Activated naive CD4-positive, alpha-beta T cell treated with anti-CD3 and anti-CD28 coated beads, Interleukin-2, amount 50 U/mL, for 72 hours (primary cell): ENCODE measurements around the gene ZNF280A. TPM values are rescaled to one million over a fixed set of nuclear protein-coding genes. Genes with fewer than 3 reads are reported as not detected.

Experiments used
- ATAC-seq, 2 donors: fragments of 150-1000 bp; cut with Tn5 transposase; 2 replicates each; pipeline ENCODE4 v1.10.0; 2021; ENCODE audit warnings: mild to moderate bottlenecking in 2 of 2, moderate library complexity in 2 of 2
- DNase-seq, 2 donors: peaks; one replicate each; pipeline ENCODE4 v3.0.0; 2021 to 2022; ENCODE audit warnings: low spot score in 2 of 2
- H3K27ac Mint-ChIP-seq, 2 donors: one replicate each; pipeline ENCODE4 v1.8.0; 2022; ENCODE audit warnings: mild to moderate bottlenecking in 2 of 2, mixed read lengths in 2 of 2
- H3K36me3 Mint-ChIP-seq, 2 donors: one replicate each; pipeline ENCODE4 v1.8.0; 2022; ENCODE audit warnings: mixed read lengths in 2 of 2
- H3K9me3 Mint-ChIP-seq, 2 donors: one replicate each; pipeline ENCODE4 v1.8.0; 2022; ENCODE audit warnings: mixed read lengths in 2 of 2
- total RNA-seq, 2 donors: library from RNA; stranded (reverse); gene quantifications; one replicate each; pipeline ENCODE4 v1.2.3, GENCODE V29; 2022

Gene ZNF280A
- total RNA-seq, 2 donors from 2014 or later, result not detected

DNA sequence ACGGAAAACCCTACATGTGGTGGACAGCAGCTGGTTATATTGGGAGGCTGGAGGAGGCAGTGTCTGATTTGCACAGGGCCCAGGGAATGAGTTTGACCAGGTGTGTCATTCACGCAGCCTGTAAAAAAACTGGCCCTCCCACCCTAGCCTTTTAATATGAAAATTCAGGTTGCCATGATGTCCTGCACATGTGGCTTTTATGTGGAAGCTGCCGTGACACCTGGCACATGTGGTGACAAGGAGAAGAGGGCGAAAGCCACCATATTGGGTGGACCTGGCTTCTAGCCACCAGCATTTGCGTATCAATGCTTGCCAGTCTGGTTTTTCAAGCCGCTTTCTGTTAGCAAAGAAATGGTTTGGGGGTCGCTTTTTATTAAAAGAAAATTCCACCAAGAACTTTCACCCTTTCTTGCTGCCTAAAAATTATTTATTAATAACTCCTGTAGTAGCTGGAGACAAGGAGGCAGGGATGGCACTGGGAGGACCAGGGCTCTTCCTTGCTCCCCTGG lies 54.9 kb downstream of the ZNF280A start:
- Mint-ChIP-seq H3K36me3 (peaks cover 10 to 12% of the 10 kb centered on the region in 2 donors), H3K9me3 (peaks cover 15 to 16% of the 10 kb centered on the region in 2 donors), H3K27ac (no peak overlapping the region)
- ATAC-seq (no peak), DNase-seq (no peak)

DNA sequence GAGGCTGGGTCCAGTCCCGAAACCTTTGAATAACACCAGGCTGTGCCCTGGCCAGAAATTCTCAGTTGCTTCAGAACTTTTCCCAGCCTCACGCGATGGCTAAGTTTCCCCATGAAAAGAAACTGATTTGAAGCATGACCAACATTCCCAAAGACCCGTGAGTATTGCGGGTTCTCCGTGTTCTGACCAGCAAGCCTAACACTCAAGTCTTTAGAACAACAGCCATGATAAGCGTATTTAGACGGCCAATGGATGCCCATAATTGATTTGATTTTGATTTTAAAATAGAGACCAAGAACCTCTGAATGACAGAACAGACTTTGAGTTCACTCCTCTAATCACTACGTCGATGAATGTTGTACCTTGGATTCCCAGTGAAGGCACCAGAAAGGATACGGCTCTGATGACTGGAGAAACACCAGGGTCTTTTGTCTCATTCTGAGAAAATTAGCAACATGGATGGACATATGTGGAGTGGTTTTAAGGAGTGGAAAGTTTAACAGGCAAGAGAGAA lies 55.5 kb downstream of the ZNF280A start:
- ATAC-seq (no peak), DNase-seq (no peak)
- H3K9me3 Mint-ChIP-seq, result peaks cover 15% of the 10 kb centered on the region in 2 donors
- no peak overlapping the region for H3K27ac Mint-ChIP-seq
- peaks cover 13 to 15% of the 10 kb centered on the region in 2 donors for H3K36me3 Mint-ChIP-seq

DNA sequence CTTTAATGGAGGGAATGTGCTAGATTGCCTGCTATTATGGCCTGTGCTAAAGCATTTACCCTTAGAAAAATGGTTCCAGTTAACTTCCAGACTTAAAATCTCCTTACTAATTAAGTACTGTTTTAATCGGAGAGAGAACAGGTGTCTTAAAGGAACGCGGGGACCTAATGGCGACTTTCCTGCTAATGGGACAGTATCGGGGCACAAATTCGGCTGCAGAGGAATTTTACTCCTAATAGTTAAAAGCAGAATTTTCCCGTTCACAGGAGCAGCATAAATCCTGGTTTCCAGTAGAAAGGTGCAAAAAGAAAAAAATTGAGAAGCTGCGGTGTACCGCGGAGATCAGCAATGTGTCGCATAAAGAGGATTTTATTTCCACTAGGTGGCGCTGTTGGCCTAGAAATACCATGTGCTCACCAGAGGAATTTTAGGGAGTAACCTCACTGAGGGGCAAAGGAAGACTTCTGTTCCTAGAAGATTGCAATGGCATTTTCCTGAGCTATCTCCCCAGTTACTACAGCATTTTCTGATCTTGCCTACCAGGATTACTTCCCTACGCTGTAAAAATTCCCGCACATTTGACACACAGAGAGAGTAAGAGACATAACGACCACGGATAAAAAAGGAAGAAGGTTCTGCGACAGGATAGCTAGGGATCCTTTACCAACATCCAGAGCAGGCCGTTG lies 56.1 kb downstream of the ZNF280A start:
- no peak overlapping the region for H3K27ac Mint-ChIP-seq
- H3K9me3 Mint-ChIP-seq, result peaks cover 14% of the 10 kb centered on the region in 2 donors
- ATAC-seq (peak; percentile 61 to 67), DNase-seq (peak in 1 of 2 donors; percentile 71)
- H3K36me3 Mint-ChIP-seq, result peaks cover 13 to 17% of the 10 kb centered on the region in 2 donors

Other genes starting within 250 kb of the ZNF280A start
- 1 to 10 TPM; 2.4 to 2.8 TPM for gene ZNF280B, start 11.5 kb downstream of the ZNF280A start, total RNA-seq
- gene PRAME, start 39.0 kb upstream of the ZNF280A start, total RNA-seq, result under 1 TPM in 1 of 2 donors, not detected in 1; 0.23 TPM
- not detected for gene GGTLC2, start 124.3 kb upstream of the ZNF280A start, total RNA-seq